Hindlimb muscle (tissue), 1 donor: Measurements from ENCODE around the gene SAMD14. TPM values are rescaled to one million over a fixed set of nuclear protein-coding genes. Genes with fewer than 3 reads are reported as not detected.

Source experiments
- DNase-seq: peaks from one replicate; pipeline ENCODE4 v3.0.0-alpha.2; 2013
- polyA plus RNA-seq: library from polyadenylated mRNA; unstranded; fragments of 120-200 nt; gene quantifications from one replicate; pipeline ENCODE4 v1.2.1, GENCODE V29; 2013; ENCODE audit not compliant: insufficient read length

The SAMD14 gene
- polyA plus RNA-seq, 1 donor = 4.0 TPM

- no peak for DNase-seq
Observed at GRCh38 chr17:50165066-50165465, 35.1 kb upstream of the SAMD14 start.

GRCh38 chr17:50164697-50164988, 34.7 kb upstream of the SAMD14 start:
- no peak for DNase-seq

DNA sequence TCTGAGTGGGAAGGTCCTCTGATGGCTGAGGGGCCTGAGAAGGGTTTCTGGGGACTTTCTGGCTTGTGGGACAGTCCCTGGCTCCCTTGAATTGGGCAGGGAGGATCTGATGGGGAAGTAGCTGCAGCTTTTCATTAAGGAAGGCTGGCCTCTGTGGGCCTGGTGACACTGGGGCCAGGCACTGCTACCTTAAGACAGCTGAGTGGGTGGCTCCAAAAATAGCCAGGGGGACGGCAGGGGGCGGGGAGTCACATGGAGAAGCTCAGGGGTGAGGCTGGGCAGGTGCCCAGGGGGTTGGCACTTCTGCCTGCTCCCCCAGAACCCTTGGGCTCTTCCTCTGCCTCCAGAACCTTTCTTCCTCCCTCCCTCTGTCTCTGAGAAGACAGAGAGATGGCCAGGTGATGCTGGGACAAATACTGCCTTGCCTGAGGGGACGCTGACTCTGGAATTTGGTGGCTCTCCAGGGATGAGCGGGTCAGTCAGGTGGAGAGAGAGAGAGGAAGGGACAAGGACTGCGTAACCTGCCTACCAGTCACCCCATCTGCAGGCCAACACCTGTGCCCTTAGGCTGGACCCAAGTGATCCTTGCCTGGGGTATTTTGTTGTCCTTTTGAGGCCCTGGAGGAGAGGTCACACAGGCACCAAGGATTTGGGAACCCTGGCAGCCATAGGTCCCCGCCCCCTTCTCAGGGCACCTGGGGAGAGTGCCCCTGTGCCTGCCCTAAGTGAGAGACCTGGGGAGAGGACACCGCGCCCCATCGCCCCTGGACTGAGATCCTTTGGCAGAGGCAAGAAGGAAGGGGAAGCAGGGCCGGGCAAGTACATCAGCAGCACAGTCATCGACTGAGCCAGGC, 34.1 kb upstream of the SAMD14 start:
- DNase-seq = no peak

- no peak for DNase-seq
Observed at GRCh38 chr17:50162466-50163254, 32.7 kb upstream of the SAMD14 start.

- no peak for DNase-seq
Observed at GRCh38 chr17:50161911-50162288, 31.9 kb upstream of the SAMD14 start.

- DNase-seq = peak; percentile 97
Observed at GRCh38 chr17:50161023-50161910, 31.3 kb upstream of the SAMD14 start.

GRCh38 chr17:50157891-50158290, 27.9 kb upstream of the SAMD14 start:
- DNase-seq = no peak

- no peak for DNase-seq
Observed at GRCh38 chr17:50155115-50155819, 25.3 kb upstream of the SAMD14 start.

DNA sequence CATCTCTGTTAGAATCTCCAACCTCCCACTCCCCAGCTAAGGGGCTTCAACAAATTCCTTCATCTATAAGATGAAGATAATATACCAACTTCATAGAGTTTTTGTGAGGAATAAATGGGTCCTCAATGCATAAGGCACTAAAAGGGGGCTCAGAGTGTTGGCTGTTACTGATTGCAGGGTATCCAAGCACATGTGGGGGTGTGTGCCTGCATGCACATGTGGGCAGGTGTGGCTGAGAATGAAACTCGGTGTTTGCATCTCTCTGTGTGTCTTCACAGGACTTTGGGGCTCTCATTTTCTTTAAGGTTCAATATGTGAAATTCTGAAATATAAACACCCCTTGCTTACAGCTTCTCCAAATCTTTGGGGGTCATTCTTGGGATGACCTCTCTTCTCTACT, 24.6 kb upstream of the SAMD14 start:
- DNase-seq = no peak

DNA sequence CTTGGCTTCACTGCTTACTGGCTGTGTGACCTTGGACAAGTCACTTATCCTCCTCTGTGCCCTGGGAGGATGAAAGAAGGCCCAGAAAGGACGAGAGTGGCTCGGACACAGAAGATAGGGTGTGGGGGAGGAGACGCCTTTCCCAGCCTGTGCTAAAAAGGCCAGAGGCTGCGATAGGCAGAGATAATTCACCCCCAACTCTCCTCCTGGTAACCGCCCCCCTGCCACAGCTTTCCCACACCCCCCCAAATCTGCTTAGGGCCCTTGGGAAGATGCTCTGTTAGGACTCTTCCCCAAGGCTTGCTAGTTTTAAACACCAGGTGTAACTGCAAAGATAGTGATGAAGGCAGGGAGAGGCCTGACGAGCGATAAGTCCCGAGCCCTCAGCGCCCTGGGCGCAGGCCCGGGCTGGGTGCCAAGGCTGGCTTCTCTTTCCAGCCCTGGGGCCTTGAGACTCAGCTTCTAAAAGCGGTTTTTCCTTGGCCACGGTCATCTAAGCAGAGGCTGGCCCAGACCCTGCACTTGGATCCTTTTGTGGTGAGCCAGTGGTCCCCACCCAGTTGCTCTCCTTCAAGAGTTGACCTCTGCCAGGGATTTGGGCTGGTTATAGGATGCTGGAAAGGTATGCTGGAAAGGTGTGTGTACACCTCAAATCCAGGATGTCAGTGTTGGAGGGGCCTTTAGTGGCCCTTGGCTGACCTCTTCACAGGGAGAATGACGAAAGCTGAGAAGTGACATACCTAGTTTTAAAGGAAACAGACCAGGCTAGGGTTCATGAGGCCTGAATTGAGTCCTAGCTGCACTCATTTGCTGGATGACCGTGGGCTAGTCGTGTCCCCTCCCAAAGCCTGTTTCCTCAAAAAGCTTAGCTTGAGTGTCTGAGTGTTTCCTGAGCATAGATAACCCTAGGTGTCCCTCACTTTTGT, 24.0 kb upstream of the SAMD14 start:
- no peak for DNase-seq

DNA sequence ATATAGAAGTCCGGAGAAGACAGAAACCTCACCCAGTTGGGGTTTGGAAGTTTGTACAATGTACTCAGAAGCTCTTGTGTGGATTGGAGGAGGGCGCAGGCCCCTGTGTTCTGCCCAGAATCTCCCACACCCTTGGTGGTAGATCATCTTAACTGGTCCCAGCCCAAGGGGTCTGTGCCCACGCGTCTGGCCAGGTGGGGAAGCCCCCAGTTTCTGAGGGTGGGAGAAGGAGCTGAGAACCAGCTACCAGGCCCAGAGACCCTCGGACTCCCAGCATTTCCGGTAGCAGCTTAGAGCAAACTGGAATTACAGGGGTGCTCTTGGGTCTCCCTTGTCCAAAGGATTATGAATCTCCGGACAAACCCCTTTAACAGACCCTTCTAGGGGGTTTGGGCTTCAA, 22.8 kb upstream of the SAMD14 start:
- DNase-seq = no peak

GRCh38 chr17:50151937-50152547, 22.1 kb upstream of the SAMD14 start:
- peak; percentile 90 for DNase-seq

- DNase-seq = peak; percentile 93
Observed at GRCh38 chr17:50151041-50151936, 21.3 kb upstream of the SAMD14 start.

DNA sequence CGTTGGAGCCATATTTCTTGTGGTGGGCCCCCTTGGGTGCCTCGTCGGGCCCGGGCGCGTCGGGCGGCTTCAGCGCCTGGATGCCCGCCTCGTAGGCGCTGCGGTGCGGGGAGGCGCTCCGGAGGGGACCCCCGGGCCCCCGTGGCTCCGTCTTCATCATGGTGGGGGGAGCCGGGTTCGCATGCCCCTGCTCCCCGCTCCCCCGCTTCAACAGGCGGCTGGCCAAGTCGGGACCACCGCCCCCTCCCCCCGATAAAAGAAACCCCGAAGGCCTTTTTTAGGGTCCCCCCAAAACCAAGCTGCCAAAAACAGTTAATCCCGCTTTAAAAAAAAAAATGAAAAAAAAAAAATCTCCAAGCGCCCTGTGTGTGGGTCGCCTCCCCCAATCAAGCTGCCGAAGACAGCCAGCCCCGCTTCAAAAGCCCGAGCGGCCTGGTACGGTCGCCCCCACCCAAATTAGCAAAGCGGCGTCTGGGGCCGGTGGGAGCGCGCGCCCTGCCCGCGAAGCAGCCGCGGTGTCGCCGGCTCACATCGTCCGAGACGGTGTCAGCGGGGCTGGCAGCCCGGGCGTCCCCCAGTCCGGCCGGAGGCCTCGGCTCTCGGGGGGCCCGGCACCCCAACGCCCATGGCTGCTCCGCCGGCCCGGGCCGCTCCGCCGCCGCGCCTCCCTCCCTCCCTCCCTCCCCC, 20.5 kb upstream of the SAMD14 start, which contains the start of gene PPP1R9B:
Gene PPP1R9B, minus strand, starts transcription at position 324 of the 687 bp plus-strand sequence. Its CDS starts 164 bp downstream, at position 160.
- DNase-seq = no peak

GRCh38 chr17:50149417-50150353, 19.7 kb upstream of the SAMD14 start:
- no peak for DNase-seq

DNA sequence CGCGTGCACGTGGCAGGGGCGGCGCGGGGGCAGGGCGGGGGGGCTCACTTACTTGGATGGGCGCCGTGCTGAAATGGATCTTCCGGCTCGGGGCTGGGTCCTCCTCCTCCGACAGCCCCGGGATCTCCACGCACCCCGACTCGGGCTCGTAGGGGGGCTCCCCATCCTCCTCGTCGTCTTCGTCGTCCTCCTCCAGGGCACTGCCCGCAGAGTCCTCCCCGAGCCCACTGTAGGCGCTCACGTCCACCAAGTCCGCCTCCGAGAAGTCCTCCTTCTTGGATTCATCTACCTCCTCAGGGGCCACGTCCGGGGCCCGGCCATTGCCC, 19.1 kb upstream of the SAMD14 start:
- no peak for DNase-seq

DNA sequence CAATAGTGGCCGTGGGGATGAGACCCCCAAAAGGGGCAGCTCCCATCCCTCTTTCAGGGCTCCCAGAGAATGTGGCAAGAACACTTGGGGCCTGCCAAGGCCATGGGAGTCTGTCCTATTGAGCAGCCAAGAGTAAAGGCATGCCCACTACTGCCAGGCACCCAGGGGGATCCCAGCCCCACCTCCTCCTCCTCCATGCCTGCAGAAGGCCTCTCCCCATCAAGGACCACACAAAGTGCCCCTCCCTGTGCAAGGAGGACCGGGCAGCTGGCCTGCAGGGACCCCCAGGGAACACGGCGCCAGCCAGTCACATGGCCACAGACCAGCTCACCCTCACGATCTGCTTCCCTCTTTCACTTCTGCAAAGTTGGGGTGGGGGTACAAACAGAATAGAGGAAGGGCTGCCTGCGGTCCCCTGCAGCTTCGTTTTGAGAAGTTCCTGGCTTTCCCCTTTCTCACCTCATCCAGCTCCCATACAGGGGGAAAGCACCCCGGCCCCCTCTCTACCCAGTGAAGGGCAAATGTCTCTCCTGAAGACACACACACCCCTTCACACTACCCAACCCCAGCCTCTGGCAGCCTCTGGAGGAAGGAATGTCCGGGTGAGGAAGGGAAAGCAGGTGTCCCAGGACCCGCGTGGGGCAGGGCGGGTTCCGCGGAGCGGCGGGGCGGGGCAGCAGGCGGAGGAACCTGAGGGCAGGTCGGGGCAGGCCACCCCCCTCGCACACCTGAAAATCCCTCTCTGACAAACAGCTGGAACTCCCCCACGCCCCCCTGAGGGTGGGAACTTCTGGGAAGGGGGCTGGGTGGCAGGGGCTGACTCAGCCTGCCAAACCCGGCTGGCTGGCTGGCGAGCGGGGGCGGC, 18.5 kb upstream of the SAMD14 start:
- DNase-seq = no peak
